Stimulated activated CD8-positive, alpha-beta memory T cell treated with anti-CD3 and anti-CD28 coated beads, Interleukin-4, amount 100 ng/mL, for 1 hour (primary cell): ENCODE data around the gene NSF.
"Not testable (repeated sequence)": the region's sequence is repeated elsewhere in the genome, so short reads cannot be mapped to it uniquely, and the experiment has no call there.

Experiments used
- DNase-seq, 2 donors: peaks; one replicate each; pipeline ENCODE4 v3.0.0-alpha.2; 2020; ENCODE audit warnings: low read depth in 2 of 2, low spot score in 1 of 2

The NSF gene

GRCh38 chr17:46753776-46754175 lies 163.3 kb downstream of the NSF start:
- DNase-seq, result no peak

GRCh38 chr17:46756081-46756735 lies 165.7 kb downstream of the NSF start:
- DNase-seq, result no peak

- DNase-seq, result no peak
Measured at GRCh38 chr17:46756861-46757260, 166.4 kb downstream of the NSF start.

- not testable (repeated sequence) for DNase-seq
Measured at GRCh38 chr17:46757588-46757987, 167.1 kb downstream of the NSF start.

GRCh38 chr17:46758614-46759013 lies 168.1 kb downstream of the NSF start:
- DNase-seq, result no peak

- no peak for DNase-seq
Measured at GRCh38 chr17:46759141-46759540, 168.7 kb downstream of the NSF start.

- no peak for DNase-seq
Measured at GRCh38 chr17:46763416-46763815, 172.9 kb downstream of the NSF start.

GRCh38 chr17:46764000-46764708 lies 173.7 kb downstream of the NSF start:
- no peak for DNase-seq

- DNase-seq, result no peak
Measured at GRCh38 chr17:46764709-46765401, 174.4 kb downstream of the NSF start.

- no peak for DNase-seq
Measured at GRCh38 chr17:46765453-46765852, 175.0 kb downstream of the NSF start.

GRCh38 chr17:46766493-46767491 lies 176.3 kb downstream of the NSF start:
- no peak for DNase-seq

GRCh38 chr17:46768540-46768870 lies 178.0 kb downstream of the NSF start:
- DNase-seq, result no peak

GRCh38 chr17:46768896-46769295 lies 178.4 kb downstream of the NSF start:
- DNase-seq, result not testable (repeated sequence)

- no peak for DNase-seq
Measured at GRCh38 chr17:46769531-46770438, 179.3 kb downstream of the NSF start.

GRCh38 chr17:46770439-46770817 lies 180.0 kb downstream of the NSF start:
- DNase-seq, result no peak

GRCh38 chr17:46770818-46771560 lies 180.5 kb downstream of the NSF start:
- no peak for DNase-seq

GRCh38 chr17:46771561-46772474 lies 181.3 kb downstream of the NSF start:
- DNase-seq, result no peak

GRCh38 chr17:46772475-46773220 lies 182.2 kb downstream of the NSF start:
- DNase-seq, result no peak
